ENCODE data around the gene CCN6.

GRCh38 chr6:112026933-112027332 lies 27.0 kb upstream of the CCN6 start:
- TF ChIP-seq CTCF (IDR thresholded peaks at IDR 0.05) (no peak), POLR2AphosphoS5 (IDR thresholded peaks at IDR 0.05) (no peak), POLR2A (IDR thresholded peaks at IDR 0.05) (no peak)
